ENCODE data around the gene NDUFB7.
"Not testable (repeated sequence)": the region's sequence is repeated elsewhere in the genome, so short reads cannot be mapped to it uniquely, and the experiment has no call there.

The NDUFB7 gene

DNA sequence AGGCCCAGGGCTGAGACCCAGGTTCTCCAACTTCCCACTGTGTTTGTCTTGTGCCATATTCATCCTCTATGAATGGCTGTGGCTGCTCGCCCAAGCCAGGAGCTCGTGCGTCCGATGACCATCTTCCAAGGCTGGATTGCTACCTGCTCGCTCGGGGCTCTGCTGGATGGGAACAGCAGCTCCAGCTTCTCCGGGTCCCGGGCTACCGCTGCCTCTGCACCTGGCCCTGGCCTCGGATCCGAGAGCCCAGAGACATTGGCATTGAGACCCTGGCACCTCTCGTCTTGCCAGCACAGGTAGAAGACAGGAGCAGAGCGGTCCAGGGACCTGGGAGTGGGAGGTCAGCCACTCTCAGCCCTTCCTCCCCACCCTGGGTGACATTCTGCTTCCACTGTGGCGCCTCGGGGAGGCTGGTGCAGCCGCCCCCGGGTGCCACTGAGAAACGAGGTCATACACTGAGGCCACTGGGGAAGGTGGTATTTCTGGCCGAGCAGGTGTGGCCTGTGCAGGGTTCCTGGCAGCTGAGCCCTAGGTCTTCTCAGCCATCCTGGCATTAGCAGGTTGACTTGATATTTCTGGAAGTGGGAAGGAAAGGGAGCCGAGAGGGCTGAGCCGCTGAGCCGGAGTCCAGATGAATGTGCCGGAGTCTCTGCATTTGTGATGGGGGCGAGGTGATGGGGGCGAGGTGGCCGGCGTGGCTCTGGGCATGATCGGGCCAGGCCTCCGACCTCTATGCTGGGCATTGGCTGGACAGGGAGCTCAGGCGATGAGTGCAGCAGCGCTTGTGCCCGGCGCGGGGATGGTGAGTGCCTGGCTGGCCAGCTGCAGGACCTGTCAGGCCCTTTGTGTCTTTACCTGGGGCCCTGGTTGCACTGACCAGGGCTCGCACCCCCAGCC is 18.6 kb downstream of the NDUFB7 start:
- DNase-seq: no peak

DNA sequence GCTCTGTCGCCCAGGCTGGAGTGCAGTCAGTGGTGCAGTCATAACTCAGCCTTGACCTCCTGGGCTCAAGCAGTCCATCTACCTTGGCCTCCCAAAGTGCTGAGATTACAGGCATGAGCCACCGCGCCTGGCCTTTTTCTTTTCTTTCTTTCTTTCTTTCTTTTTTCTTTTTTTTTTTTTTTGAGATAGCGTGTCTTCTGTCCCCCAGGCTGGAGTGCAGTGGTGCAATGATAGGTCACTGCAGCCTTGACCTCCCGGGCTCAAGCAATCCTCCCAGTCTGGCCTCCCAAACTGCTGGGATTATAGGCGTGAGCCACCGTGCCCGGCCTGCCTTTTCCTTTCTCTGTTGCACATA is 19.9 kb downstream of the NDUFB7 start:
- DNase-seq: not testable (repeated sequence)

DNA sequence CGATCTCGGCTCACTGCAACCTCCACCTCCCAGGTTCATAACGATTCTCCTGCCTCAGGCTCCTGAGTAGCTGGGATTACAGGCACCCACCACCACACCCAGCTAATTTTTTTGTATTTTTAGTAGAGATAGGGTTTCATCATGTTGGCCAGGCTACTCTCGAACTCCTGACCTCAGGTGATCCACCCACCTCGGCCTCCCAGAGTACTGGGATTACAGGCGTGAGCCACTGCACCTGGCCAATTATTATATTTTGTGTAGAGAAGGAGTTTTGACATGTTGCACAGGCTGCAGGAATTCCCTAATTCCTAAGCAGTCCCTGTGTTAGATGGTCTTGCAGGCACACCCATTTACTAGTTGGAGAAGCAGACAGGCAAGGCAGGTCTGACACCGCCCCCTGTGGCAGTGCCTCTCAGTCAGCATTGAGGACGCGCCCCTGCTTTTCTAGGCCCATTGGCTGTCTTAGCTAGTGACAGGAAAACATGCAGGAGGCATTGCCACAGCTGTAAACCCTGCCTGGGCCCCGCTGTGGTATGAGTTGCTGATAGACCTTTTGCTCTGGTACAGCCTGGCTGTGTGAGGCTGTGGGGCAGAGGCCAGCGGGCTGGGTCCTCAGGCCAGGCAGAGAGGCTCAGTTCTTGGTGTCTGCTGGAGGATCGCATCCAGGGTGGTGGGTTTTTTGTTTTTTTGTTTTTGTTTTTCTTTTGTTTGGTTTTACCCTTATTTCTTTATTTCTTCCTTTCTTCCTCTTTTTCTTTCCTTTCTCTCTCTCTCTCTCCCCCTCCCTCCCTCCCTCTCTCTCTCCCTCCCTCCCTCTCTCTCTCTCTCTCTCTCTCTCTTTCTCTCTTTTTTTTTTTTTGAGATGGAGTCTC is 20.5 kb downstream of the NDUFB7 start:
- DNase-seq: peak; percentile 42

DNA sequence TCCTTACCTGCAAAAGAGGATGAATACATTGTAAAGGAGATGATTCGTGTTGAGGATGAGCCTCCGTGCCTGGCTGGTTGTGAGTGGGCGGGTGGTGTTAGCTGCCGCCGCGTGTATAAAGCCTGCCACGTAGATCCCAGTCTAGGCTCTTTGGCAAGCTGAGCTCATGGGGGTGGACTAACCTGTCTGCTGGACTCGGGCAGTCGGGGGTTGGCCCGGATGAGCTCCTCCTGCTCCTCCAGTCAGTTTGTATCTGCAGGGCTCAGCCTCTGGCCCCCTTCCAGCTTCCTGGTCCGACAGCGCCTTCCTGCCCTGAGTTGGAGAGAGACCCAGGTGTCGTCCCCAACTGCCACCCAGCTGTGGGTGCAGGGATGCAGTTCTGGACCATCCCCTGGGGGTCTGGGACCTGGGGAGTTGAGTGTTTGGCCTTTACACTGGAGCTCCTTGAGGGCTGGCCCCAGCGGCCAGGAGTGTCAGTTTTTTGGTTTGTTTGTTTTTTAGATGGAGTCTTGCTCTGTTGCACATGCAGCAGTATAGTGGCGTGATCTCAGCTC is 21.6 kb downstream of the NDUFB7 start:
- DNase-seq: no peak

DNA sequence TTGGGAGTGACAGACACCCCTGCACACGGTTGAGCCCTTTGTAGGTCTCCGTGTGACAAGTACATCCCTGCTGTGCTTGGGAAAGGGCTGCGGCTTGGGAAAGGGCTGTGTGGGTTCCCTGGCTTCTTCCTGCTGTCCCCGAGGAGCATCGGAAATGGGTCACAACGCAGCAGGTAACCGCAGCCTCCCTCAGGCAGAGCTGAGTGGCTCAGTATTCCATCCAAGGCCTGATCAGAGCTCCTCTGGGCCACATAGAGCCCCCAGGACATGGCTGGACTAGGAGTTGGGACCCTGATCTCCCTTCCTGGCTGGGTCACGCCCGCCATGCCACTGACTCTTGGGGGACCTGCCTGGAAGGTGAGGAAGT is 26.2 kb downstream of the NDUFB7 start:
- no peak for DNase-seq

DNA sequence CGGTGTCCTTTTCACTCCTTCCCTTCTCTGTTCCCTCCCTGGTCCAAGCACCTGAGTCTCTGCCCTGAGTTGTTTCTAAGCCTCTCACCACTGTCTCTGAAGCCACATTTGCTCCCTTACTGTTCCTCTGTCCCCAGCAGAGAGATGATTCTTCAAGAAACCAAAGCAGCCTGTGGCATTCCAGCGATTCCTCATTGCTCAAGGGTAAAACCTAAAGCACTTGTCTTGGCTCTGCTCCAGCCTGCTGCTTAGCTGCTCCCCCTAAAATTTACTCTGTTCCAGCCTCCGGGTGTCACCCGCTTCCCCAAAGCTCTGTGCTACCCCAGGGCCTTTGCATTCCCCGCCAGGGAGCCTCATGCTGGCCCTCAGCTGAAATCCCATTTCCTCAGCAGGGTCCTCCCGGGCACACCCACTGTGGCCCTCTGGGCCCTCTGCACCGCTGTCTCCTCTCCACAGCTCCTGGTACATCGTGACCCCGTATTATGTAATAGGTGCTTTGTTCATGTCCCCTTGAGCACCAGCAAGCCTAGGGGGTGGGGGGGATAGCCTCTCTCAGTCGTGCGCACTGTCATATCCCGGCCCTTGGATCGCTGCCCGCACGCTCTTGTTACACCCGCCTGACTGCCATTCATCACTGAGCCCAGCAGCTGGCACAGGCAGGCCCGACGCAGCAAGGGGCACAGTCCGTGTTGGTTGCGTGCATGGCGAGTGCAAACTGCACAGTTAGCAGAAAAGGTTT is 26.7 kb downstream of the NDUFB7 start:
- peak; percentile 88 for DNase-seq

DNA sequence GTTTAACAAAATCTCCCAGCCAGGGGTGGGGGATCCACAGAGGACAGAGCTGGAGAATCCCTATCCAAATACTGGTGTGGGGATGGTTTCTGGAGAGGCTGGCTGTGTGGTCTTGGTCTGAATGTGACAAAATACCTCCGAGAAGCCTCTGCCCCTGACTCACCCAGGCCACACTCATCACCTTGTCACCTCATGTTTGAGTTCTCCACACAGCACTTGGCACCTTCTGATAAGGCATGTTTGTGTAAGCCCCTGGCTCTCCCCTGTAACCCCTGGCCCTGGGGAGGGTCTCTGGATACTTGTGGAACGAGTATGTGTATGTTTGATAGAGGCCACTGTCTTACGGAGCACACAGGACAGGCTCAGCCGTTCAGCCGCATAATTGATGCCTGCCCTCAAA is 27.8 kb downstream of the NDUFB7 start:
- no peak for DNase-seq

DNA sequence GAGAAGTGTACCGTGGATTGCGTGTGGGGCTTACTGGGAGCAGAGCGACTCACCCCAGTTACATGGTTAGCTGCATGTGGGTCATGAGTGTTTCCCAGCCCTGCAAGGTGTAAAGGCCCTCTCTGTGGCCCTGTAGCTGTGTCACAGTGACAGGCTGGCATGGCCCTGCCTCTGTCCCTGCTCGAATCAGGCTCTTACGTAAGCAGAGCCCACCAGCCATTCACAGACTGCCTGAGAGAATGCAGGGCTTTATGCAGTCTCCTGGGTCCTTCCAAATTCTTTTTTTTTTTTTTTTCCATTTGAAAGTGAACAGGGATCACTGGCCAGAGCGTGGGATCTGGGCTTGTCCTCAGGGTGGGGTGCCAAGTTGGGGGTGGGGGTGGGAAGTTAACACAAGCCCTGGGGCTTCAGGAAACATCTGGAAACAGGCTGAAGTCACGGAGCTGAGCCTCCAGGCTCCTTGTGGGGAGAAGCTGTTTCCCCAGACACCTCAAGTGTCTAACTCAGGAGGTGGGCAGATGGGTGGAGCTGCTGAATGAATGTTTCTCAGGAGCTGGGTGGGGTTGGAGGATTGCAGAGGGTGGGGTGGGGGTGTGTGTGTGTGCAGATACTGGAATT is 29.0 kb downstream of the NDUFB7 start:
- no peak for DNase-seq

DNA sequence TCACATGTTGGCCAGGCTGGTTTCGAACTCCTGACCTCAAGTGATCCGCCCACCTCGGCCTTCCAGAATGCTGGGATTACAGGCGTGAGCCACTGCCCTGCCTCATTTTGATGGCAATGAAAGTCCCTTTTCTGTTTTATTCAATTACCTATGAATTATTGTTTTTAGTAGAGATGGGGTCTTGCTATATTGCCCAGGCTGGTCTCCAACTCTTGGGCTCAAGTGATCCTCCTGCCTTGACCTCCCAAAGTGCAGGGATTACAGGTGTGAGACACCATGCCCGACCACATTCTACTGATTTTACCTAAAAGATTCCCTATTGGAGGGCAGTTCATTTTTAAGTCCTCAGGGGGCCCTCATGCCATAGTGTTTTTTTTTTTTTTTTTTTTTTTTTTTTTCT is 29.9 kb downstream of the NDUFB7 start:
- not testable (repeated sequence) for DNase-seq

DNA sequence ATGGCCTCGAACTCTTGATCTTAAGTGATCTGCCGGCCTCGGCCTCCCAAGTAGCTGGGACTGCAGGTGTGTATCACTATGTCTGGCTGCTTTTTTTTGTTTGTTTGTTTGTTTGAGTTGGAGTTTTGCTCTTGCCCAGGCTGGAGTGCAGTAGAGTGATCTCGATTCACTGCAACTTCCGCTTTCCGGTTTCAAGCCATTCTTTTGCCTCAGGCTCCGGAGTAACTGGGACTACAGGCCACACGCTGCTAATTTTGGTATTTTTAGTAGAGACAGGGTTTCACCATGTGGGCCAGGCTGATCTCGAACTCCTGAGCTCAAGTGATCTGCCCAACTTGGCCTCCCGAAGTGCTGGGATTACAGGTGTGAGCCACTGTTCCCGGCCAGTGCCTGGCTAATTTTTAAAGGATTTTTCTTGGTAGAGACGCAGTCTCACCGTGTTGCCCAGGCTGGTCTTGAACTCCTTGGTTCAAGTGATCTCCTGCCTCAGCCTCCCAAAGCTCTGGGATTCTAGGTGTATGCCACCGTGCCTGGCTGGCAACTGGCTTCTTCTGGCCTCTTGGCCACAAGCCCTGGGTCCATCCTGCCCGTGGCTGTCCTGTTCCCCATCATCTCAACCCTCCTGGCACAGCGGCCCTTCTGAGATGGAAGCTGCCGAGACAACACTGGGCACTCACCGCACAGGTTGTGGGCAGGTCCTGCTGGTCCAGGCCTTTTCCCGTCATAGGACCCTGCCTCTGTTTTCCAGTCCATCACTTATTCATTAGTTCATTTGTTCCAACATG is 30.9 kb downstream of the NDUFB7 start:
- DNase-seq: no peak

DNA sequence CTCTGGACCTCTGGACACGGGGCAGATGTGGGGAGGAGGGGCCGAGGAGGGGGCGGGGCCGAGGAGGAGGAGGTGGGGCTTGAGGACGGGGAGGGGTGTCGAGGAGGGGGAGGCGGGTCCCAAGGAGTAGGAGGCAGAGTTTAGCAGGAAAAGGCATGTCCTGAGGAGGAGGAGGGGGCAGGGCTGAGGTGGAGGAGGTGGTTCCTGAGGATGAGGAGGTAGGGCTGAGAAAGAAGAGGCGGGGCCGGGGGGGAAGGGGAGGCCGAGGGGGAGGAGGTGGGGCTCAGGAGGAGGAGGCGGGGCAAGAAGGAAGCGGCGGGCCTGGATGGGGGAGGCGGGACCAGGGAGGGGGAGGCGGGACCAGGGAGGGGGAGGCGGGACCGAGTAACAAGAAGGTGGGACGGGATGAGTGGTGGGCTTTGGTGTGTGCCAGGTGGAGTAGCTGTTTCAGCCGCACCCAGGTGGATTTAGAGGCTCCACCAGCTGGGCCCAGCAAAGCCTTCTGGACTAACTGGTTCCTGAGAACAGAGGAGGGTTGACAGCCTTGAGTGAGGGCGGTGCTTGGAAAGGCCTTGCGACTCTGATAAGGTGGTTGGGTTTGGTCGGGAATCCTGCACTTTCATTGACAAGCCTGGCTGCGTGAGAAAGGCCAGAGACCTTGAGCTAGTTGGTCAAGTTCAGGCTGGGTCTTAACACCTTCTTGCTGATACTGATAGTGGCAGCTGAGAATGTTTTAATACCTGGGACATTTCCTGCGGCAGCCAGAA is 34.8 kb downstream of the NDUFB7 start:
- no peak for DNase-seq

DNA sequence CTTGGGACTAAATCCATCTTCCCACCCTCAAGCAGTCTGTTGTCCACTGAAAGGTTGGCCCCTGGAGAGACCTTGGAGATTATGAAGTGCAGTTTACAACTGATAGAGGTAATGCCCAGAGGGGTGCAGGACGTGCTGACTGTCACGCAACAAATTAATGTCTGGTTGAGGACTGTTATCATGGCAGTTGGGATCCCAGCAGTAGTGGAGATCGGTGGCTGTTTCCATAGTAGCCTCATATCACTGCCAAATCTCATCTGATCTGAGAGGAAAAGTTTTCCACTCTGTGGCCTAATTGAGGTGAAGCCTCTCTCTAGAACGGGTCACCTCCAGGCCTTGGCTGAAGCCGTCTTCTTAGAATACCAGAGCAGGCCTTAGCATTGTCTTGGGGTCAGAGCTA is 38.4 kb downstream of the NDUFB7 start:
- no peak for DNase-seq

DNA sequence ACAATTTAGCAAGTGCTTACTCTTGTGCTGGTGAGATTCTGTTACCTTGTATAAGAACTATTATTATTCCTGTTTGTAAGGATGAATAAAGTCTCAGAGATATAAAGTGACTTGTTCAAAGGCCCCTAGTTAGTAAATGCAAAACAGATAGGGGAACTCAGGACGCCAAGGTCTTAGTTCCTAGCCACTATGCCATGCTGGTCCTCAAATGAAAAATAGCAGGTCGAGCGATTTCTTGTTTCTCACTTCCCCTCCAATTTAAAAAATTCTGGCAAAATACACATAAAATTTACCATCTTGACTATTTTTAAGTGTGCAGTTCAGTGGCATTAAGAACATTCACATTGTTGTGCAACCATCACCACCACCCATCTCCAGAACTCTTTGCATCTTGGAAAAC is 41.4 kb downstream of the NDUFB7 start:
- no peak for DNase-seq

DNA sequence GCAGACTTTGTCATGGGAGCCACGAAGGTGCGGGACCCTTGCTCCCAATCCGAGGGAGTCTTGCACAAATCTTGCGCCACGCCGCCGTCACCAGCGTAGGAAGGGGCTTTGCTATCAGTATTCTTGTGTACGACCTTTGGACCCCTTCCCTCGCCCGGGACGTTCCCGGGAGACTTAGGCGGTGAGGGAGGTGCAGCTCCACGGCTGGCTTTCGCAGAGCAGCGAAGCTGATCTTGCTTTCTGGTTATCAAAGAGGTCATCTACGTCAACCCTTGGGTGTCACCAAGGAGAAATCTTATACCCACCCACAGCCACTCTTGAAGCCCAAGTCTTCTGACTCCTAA is 41.9 kb downstream of the NDUFB7 start:
- DNase-seq: no peak

DNA sequence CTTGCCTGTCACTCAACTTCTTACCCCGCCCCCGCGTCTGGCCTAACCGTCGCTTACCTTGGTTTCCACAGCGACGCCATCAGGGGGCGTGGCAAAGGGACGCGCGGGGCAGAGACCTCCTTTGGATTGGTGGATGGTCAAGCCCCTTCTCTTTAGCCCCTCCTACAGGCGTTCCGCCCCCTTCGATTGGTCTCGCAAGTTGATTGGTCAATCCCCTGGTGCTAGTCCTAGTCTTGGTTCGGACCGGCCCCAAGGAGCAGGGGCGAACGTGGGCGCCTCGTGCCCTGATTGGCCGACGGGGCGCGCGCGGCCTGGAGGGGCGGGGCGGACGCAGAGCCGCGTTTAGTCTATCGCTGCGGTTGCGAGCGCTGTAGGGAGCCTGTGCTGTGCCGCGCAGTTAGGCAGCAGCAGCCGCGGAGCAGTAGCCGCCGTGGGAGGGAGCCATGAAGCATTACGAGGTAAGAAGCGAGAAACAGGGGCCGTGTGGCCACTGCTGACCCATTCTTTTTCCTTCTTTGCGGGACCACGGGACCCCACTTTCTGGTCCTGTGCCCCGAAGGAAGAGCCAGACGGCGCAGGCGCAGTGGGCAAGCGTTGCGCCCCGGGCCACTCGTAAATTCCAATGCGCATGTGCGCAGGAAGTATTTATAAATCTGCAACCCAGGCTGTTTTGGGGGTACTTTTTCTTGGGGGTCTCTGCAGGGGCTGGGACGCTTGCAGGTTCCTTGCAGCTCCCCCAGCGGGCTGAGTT is 42.4 kb downstream of the NDUFB7 start, which contains the start of gene TECR:
Gene TECR (plus strand): TSS at position 341 of the 751 bp plus-strand sequence. CDS start 103 bp downstream, at position 444.
- DNase-seq: peak; percentile 99

DNA sequence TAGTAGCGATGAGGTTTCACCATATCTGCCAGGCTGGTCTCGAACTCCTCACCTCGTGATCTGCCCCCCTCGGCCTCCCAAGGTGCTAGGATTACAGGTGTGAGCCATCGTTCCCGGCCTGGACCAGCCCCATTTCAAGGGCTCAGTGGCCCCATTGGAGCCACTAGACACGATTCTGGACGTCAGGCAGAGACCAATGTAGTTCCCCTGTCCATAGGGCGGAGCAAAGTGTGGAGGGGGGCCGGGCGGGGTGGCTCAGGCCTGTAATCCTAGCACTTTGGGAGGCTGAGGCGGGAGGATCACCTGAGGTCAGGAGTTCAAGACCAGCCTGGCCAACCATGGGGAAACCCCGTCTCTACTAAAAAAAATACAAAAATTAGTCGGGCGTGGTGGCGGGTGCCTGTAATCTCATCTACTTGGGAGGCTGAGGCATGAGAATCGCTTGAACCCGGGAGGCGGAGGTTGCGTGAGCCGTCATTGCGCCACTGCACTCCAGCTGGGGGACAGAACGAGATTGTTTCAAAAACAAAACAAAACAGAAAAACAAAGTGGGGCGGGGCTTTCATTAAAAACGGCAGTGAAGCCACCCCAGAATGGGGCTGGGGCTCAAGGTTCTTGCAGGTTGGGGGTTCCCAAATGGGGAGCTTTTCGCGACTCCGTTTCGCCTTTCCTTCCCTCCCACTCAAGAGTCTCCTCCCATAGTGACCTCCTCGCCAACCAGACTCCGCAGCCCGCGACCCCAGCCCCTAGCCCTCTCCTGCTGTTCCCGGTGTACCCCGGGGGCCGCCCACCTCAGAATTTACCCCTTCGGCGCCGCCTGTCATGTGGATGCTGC is 43.2 kb downstream of the NDUFB7 start:
- no peak for DNase-seq

DNA sequence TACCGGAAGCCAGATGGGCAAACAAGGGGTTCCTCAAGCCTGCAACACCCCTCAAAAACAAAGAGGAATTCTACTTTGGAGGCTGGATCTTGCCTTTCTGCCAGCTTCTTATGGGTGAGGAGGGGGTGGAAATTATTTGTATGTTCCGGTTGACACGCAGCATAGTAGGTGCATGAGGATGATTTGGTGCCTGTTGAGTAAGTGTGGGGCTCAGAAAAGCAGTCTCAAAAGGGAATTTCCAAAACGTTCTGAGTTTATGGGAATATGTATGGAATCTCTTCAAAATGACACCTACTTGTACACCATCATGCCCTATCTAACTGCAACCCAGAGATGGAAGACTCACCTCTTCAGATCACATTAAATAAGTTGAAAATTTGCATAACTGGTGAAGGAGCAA is 45.4 kb downstream of the NDUFB7 start:
- no peak for DNase-seq

DNA sequence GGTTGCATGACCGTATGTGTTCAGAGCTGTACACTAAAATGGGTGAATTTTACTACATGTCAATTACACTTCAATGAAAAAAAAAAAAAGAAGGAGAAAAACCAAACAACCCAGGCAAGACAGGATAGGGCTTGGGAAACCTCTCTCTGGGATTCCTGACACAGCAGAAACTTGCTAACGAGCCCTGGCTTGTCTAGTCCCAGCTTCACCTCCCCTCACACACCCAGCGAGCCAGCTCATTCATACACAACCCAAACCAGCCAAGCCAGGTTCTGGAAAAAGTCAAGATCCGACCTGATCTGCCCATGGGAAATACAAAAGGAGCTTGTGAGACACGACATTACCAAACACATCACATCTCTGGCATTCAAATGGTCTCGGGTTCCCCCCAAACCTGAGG is 46.1 kb downstream of the NDUFB7 start:
- DNase-seq: no peak

DNA sequence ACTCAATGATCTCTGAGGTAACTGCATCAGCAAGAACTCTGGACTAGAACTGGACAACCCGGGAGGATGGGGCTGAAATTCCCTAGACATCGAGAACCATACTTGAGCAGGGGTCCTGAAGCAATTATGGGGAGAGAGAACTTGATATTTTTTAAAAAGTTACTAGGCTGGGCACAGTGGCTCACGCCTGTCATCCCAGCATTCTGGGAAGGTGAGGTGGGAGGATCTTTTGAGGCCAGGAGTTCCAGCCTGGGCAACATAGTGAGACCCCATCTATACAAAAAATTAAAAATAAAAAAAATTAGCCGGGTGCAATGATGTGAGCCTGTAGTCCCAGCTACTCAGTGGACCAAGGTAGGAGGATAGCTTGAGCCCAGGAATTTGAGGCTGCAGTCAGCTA is 51.3 kb downstream of the NDUFB7 start:
- DNase-seq: no peak

All from NCI-H1694 treated with DMSO at 0.1 percent for 48 hours (cell line).